GM21723 (cell line): ENCODE results near the gene FRMD4B.

Experiments used
- ATAC-seq: cut with Tn5 transposase; IDR thresholded peaks from one replicate; pipeline ENCODE4 v1.9.1; 2021; ENCODE audit warnings: mild to moderate bottlenecking, moderate library complexity; ENCODE audit not compliant: unreplicated experiment

FRMD4B gene

DNA sequence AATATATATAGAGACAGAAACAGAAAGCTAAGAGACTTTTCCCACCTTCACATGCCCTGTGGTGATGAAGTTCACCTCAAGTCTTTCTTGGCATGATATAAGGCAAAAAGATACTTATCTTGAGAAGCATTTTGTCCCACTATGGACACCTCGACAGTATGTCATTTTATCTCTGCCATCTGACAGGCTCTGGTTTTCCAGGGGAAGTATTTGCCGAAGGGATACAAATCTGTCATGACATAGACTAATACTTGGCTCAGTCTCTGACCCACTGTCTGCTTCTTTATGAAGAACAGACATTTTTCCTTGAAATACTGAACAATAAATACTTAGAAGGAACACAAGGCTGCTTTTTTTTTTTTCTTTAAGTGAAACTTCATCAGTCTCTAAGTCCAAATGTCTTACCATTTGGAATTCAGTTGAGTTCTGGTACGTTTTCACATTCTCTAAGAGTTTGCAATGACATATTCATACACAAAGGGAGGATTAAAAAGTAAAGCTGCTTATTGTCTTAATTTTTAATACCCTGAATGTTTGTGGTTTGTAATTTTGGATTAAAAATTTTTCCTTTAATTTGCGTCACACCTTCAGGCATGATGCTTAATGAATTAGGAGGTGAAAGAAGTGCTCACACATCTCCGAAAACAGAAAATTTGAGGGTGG lies 175.7 kb downstream of the FRMD4B start:
- ATAC-seq, result no peak

DNA sequence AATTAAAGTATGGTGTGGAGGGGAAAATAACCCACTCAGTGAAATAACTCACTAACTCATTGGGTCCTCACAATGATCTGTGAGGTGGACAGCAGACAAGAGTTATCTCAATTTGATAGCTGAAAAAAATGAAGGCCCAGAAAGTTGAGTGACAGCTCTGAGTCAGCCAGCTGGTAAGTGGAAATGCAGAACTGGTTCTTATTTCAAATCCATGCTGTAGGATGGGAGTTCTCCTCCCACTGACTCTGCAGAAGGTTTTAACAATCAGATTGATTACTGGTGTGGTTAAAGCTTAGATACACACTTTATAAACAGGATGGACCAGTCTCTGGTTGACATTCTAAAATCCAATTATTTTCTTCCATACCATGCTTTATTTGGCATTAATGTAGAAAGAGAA lies 176.5 kb downstream of the FRMD4B start:
- no peak for ATAC-seq

DNA sequence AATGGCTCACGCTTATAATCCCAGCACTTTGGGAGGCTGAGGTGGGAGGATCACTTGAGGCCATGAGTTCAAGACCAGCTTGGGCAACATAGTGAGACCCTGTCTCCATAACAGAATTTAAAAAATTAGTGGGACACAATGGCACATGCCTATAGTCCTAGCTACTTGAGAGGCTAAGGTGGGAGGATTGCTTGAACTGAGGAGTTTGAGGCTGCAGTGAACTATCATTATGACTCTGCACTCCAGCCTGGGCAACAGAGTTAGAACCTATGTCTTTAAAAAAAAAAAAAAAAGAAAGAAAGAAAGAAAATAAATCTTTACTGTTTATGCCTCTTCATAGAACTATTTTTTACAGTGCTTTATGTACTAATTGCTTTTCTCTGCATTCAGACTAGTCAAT lies 178.9 kb downstream of the FRMD4B start:
- ATAC-seq, result no peak

DNA sequence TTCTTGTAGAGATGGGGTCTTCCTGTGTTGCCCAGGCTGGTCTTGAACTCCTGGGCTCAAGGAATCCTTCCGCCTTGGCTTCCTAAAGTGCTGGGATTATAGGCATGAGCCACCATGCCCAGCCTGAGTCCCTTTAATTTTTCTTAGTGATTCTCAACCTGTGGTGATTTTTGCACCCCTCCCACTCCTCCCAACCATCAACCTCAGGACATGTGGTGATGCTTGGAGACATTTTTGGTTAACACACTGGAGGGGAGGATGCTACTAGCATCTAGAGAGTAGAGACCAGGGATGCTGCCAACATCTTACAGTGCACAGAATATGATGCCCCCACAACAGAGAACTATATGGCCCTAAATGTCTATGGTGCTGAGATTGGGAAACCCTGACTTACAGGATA lies 180.5 kb downstream of the FRMD4B start:
- ATAC-seq, result no peak

DNA sequence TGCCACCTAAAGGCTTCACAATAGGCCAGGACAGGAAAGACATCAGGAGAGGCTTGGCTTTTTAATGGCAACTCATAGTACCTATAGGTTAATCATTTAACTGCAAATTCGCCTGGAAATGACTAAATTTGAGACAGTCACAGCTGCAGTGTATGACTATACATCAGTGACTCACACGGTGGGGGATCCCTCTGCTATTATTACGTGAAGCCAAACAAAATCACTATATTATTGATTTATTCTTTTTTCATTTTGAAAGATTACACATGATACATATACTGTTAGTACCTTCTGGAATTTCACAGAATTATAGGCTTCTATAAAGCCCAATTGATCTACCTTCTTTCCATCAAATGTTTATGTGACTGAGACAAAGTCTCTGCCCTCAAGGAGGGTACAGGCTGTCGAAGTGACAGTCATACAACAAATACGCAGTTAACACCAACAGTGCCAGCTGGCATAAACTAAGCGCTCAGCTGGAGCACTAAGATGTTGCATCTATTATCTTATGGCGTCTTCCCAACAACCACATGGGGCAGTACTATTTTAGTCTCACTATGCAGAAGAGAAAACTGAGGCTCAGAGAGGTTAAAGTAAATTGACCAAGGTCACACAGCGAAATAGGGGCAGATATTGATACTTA lies 181.5 kb downstream of the FRMD4B start:
- peak; percentile 82 for ATAC-seq

DNA sequence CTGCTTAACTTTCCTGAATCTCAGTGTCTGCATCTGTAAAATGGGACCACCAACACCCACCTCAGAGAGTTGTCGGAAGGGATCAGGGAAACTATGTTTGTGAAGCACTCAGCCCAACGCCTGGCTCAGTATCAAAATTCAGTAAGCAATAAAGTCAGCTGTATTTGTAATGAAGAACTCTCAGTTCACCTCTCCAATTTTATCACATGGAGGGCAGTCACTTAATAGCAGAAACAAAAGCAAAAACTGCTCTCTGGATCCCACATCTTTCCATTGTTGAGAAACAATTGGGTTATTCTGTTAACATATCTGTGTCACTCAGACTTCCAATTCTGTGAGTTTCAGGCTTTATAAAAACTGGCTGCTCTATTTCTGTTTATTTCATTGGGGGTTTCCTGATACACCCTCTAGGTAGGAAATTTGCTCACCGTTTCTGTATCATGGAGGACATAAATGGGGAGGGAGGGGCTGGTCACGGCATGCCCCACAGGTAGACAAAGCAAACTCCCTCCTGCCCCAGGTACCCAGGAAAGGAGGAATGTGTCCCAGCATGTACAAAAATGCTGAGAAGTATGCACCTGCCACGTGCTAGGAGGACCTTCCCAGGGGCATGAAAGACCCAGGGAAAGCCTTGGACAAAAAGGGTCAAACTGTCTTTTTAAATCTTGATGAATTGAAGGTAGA lies 182.1 kb downstream of the FRMD4B start:
- no peak for ATAC-seq

DNA sequence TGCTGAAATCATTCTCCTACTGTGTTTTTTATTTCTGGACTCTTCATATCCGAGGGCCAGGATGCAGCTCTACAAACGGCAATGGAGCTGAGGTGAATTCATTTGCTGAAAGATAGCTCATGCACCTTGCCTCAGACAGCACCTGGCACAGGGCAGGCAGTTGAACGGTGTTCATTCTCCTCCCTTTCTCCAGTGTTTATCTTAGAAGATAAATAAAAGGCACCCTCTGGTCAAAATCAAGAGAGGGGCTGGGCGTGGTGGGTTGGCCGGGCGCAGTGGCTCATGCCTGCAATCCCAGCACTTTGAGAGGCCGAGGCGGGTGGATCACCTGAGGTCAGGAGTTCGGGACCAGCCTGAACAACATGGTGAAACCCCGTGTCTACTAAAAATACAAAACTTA lies 184.2 kb downstream of the FRMD4B start:
- ATAC-seq, result no peak

DNA sequence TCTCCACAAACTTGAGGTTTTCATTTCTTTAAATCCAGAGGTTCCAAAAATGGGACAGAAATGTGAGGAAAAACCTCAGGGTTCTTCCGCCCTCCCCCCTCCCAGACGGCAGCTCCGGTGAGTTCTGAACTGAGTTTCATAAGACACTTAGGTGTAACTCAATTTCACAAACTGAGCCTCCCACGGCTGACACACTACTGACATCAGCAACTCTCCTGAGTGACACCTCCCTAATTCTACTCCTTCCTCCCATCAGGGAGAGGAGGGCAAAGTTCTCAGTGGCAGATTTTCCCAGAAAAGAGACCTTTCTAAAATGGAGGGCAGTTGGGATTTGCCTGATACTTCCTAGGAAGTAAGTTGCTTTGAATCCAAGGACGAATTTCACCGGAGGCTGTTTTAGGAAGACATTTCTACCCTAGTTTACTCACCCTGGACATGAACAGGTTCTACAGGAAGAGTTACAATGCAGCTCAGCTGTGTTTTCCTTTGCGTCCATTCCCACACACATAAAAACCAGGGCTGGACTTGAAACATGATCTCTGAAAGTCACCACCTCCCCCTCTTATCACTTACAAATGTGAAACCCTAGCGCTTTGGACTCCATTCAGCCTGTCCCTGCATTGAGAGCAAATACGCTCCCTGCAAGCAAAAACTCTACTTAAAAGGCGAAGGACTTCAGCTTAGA lies 185.4 kb downstream of the FRMD4B start:
- ATAC-seq, result no peak

DNA sequence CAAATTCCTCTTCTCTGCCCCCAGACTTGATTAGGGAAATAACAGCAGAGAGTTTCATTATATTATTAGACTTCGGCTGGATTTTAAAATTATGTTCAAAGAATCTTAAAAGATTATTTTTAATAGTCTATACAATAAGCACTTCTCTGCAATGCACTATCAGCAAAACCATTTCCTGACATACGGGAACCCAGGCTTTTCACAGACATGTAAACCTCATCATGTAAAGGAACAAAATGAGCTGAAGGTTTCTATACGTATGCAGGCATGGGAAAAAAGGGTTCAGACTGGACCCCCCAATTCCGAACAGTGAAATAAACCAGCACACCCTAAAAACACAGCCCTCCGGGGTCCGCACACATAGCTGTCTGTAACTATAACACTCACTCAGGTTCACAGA lies 185.9 kb downstream of the FRMD4B start:
- ATAC-seq, result no peak

DNA sequence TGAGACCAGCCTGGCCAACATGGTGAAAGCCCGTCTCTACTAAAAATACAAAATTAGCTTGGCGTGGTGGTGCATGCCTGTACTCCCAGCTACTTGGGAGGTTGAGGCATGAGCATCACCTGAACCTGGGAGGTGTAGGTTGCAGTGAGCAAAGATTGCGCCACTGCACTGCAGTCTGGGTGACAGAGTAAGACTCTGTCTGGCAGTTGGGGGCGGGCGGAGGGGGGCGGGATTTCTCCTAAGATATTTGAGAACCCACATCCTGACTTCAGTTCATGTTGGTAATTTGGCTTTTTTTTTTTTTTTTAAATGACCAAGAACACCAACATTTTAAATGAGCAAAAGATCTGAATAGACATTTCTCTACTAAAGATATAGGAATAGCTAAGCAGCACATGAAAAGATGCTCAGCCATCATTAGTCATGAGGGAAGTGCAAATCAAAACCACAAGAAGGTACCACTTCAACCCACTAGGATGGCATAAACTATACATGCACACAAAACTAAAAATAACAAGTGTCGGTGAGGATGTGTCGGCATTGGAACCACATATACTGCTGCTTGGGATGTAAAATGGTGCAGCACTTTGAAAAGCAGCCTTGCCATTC lies 187.9 kb downstream of the FRMD4B start:
- ATAC-seq, result no peak

DNA sequence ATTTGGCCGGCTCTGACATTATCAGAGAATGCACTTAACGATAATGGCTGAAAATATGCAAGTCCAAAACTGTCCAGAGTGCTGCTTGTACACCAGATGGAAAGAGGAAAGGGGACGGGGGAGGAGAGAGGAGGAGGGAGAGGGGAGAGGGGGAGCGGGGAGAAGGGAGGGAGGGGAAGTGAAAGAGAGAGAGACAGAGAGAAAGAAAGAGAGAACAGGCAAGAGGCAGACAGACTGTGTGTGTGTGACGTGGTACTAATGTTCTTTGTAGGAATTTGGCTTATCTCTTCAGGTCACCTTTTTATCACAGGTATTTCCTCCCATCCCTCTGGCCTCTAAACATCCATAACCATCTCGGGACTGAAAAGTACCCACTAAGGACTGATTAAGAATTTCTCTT lies 188.4 kb downstream of the FRMD4B start:
- no peak for ATAC-seq

DNA sequence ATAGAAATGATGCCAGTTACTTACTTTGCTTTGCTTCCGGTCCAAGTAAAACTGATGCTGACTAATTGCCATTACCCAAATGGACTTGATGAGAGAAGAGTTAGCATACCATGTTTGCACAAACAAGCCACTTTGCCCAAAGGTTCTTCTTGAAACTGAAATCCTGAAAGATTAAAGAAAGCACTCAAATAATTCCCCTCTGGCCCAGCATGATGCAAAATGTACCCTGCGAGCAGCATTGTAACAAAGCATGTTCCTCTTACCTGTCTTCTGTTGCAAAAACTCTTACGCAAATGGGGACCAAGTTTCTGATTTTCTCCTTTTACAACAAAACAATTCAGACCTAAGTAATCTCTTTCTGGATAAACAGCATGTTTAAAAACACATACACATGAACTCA lies 189.0 kb downstream of the FRMD4B start:
- ATAC-seq, result no peak

DNA sequence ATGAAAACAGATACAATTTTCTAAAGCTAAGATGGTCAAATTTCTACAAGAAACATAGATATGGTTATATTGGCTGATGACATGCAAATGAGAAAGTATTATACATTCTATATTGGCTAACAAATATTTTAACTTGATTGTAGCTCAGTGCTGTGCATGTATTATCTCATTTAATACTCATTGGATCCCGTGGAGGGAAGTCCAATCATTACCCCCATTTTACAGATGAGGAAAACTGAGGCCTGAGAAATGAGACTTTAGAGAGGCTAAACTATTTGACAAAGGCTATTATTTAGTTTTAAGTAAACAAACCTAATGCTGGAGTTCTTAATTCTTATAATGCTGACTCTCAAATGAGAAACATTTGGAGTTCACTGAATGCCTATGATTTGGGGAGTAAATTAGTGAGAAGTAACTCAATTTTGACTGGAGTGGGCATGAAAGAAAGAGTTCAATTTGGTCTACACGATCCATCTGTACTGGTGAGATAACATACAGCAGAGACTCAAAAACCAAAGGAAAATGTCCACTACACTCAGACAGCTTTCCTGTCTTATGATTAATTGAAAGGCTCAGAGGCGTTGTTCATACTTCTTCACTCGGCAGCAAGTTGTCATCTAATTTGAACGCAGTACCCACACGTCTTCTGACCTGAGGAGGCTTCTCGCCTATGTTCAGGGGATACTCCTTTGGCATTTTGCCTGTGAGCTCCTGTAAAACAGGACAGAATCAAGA lies 191.3 kb downstream of the FRMD4B start:
- ATAC-seq, result no peak

DNA sequence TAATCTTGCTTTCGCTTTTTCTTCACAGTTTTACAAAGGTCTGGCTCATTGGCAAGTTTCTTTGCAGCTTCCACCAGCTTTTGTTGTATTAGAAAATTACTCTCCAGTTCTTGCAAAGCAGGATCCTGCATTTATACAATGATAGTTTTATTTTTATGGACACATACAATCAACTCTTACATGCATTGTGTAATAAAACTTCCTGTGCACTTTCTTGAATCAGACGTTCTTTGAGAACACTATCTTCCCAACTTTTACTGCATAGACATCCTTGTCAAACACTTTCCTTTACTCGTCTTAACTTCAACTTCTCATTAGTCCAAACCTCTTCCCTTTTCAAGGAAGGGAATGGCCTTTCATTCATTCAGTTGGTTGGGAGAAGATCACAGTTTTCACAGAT lies 192.1 kb downstream of the FRMD4B start:
- ATAC-seq, result no peak

DNA sequence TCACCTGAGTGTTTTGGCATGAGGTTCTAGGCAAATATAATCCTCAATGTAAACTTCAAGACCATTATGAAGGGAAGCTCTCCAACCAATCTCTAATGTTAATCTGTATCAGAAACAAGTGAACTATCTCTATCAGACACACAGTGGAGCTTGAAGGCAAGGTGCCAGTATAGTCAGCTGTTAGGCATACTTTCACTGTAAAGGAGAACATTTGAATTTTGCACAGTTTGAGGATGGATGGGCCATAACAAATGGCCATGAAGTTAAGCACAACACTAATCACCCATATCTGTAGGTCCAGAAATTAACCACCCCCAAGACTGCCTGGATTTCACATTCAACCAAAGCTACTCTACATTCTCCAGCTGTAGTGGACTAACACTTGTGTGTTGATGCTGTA lies 194.4 kb downstream of the FRMD4B start:
- ATAC-seq, result no peak

DNA sequence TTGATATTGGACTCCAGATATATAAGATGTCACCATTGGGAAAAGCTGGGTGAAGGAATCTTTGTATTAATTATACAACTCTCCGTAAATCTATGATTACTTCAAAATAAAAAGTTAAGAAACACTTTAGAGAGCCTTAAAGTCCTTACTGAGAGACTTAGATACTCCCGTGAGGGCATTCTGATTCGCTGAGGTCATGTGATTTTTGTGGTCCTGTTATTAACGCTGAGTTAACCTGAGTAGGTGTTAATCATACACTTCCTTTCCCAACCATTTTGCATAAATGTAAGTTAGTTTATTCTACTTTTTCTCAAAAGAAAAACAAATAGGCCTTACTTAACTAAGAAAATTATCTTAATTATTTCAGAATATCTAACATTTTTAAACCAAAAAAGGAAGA lies 196.4 kb downstream of the FRMD4B start:
- no peak for ATAC-seq

DNA sequence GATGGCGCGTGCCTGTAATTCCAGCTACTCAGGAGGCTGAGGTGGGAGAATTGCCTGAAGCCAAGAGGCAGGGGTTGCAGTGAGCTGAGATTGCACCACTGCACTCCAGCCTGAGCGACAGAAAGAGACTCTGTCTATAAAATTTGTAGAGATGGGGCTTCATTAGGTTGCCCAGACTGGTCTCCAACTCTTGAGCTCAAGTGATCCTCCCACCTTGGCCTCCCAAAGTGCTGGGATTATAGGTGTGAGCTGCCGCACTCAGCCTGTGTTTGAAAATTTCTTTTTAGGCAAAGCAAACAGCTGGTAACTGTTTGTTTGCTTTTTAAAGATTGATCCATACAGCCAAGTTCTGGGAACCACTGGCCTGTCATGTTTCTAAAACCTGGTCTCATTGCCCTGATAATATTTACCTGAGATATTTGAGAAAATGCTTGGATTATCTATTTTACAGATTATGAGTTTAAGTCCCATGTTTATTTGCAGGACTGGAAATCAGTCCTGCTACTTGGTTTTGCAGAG lies 199.3 kb downstream of the FRMD4B start:
- no peak for ATAC-seq

DNA sequence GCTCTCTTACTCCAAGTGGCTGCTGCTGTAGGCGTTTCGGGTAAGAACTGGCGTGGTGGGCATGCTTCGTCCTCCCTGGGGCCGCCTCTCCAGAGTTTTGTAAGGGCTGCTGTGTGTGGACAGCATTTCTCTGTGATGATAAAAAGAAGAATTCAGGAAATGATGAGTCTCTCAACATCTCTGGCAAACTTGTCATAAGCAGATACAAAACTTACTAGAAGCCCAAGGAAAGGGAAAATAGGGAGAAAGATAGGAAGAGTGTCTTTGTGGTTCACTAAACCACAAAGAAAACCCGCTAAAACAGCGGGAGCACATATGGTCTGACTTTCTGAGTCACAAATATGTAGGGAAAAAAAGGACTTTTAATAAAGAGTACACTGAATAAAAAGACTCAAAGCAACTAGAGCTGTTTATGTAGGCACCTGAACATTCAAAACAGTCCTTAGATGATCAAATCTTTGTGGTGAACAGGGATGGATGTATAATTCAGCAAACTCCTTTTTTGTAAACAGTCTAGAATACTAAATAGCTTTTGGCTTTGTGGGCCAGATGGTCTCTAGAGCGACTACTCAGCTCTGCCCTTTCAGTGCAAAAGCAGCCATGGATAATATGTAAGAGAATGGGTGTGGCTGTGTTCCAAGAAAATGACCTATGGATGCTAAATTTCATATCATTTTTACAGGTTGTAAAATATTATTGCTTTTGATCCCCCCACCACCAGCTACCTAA lies 203.1 kb downstream of the FRMD4B start:
- no peak for ATAC-seq

DNA sequence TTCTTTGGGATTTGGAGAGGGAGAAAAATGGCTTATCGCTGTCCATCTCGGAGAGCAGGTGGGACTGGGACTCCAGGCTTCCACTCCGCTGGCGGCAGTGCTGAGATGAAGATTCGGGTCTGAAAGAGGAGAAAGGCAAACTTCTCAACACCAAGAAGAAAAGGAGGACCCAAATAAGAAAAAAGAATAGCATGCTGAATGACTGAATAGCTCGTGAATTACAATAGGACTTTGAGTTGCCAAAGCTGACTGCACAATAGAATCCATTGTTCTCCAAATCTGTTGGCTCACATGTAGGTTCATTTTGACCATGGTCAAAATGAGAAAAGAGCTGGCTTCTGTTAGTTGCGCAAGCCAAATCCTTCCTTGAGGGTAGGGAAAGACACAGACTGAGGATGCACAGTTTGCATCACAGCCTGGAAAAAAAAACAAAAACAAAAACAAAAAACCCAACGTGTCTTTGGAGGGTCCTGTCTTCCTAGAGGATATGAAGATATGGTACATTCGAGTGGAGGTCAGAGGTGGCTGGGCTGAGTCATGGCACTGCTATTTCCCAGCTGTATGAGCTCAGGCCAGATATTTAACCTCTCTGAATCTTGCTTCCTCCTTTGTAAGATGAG lies 204.2 kb downstream of the FRMD4B start:
- no peak for ATAC-seq
